Endothelial cell of hepatic sinusoid (primary cell): ENCODE results near the gene EIF4E3.

Experiments used
- in situ Hi-C: cut with HindIII; loops from 2 replicates; pipeline ENCODE4 v1.10.0; 2017; ENCODE audit warnings: low sequenced_read_pairs

EIF4E3 gene

DNA sequence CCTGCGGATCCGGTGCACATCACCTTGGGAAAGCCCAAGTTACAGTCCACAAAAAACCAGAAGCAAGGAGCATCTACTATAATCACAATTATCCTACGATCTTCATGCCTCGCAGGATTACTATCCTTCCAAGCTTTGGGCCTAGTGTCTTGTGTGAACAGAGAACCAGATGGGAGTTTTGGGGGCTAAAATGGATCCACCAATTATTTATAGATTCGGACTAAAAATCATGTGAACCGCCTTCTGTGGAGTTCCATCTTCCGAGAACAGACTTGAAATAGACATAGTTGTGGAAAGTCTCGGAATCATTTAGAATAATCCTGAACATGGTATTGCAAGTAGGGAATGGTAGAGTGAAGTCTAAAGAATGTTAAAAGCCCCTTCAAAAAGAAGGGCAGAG, 70.1 kb downstream of the EIF4E3 start:
- in situ Hi-C loops, result no loop called here

DNA sequence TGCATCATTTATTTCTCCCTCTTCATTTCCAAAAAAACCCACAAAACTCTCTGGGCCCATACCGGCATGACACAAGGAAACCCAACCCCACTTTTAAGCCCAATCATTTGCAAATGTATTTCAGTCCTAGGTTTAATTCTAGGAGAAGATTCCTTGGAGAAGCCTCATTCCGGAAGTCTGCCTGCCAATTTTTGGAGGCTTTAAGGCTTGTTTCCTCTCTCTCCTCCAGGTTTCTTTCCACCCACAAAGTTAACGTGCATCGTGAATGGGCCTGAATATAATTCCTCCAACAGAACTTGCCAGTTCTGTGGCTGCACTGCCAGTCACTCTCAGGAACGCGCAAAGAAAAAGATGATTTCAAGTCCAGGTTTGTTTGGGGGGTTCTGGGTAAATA, 71.8 kb downstream of the EIF4E3 start:
- in situ Hi-C loops, result no loop called here

DNA sequence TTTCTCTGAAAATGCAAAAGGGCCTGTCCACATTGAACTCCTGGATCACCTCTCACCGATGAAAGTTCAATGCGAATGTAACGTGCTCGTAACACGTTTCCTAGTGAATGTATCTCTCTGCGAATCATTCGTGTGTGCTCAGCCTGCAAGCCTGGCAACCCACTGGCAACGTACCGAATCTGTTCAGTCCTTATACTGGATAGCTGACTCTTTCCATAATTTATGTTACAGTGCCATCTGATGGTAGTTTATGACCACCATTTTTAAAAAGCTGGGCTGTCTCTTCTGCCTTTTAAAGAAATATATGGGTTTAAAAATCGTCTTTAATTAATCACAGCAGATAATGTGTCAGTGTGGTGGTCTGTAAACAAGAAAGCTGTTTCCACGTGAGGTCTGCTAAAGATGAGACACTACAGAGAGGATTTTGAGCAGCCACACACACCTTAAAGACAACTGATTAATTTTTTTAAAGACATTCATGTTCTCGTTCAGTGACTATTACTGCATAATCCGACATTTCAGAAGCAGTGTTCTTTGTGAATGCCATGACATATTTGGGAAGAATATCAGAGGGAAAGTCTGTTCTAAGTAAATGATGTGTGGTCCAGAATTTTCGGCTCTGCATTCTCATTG, 72.3 kb downstream of the EIF4E3 start:
- in situ Hi-C loops, result no loop called here

DNA sequence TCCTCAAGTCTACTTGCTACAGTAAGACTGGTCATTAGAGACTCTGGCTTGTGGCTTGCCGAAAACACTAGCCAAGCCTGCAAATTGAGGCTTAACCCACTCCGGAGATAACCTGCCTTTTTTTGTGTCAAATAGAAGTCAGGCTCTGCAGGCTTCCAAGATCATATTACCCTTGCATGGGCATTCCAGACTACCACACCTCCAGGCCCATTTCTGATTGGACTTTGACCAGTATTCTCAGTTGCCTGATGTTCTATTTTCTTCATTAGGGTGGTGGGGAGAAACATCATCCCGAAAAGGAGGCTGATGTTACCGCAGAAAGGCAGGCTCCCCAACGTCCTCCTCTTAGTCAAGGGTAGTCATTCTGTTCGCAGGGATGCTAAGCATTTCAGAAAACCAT, 73.6 kb downstream of the EIF4E3 start:
- in situ Hi-C loops, result no loop called here

DNA sequence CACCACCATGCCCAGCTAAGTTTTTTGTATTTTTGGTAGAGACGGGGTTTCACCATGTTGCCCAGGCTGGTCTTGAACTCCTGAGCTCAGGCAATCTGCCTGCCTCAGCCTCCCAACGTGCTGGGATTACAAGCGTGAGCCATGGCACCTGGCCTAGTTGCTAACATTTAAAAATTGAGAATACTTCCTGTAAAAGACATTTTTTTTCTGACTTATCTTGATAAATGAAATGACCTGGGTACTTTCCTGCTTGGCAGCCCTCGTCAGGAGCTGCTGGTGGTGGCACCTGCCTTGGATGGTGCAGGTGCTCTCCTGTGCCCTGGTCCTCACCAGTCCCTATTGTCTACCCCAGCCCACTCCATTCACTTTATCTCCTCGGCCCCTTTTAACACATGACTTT, 74.8 kb downstream of the EIF4E3 start:
- in situ Hi-C loops, result no loop called here

DNA sequence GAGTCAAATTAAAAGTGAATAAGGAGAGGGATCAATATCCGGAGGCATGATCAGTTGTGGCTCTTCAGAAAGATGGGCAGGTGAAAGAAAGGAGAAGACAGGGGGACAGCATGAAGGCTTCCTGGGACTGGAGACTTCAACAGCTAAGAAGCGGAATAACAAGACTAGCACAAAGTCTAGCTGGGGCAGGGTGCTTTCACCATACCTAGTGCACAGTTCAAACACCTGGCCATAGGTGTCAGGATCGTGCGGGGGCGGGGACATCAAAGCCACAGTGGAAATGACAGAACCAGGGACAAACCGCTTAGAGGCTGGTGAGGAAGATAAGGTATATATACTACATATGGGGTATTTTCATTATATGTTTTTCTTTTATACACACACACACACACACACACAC, 75.4 kb downstream of the EIF4E3 start:
- in situ Hi-C loops, result loop anchor here (5.0 kb wide), 1 partner anchor 43 kb away; no protein-coding TSS in a partner anchor

DNA sequence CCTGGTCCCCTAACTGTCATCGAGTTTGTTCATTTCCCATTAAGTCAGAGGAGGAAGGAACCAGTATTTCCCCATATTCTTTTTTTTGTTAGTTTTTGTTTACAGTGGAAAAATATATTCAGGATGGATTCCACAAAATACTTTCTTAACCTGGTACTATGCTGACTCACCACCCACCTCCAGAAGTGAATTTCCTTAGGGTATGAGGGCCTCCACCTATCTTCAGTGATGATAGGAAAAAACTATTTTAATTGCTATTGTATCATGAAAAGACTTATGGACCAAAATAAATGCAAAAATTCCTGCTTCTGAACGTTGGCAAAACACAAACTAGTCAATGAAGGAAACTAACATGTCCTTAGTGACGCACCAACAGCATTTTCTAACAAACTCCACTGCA, 77.5 kb downstream of the EIF4E3 start:
- in situ Hi-C loops, result loop anchor here (5.0 kb wide), 1 partner anchor 45 kb away; no protein-coding TSS in a partner anchor

DNA sequence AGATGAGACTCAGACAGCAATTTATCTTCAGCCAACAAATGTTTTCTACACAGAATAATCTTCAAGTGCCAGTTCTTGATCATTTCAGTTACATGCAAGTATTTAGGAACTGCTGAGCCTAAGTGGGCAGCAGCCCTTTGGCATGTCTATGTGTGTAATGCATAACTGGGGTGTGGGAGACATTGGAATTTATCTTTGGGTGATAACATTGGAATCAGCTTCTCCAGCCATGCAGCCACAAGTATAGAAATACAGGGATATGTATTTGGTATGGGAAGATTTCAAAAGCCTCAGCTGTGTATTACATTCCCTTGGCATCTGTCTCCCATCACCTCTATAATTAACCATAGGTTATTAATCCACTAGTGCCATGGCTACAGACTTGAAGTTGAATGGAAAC, 78.2 kb downstream of the EIF4E3 start:
- in situ Hi-C loops, result loop anchor here (5.0 kb wide), 1 partner anchor 45 kb away; no protein-coding TSS in a partner anchor

DNA sequence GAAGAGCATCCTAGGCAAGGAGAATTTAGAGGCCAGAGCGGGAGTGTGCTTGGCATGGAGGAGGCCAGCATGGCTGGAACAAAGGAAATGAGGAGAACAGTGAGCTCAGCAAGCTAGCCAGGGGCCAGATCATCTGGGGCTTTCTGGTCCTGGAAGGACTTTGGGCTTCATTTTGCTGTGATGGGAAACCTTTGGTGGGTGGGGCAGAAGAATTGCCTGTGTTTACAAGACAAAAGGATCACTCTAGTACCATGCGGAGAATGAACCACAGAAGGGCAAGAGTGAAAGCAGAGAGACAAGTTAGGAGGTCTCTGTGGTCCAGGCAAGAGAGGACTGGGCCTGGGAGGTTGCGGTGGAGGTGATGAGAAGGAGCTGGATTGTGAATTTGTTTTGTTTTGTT, 80.1 kb downstream of the EIF4E3 start:
- in situ Hi-C loops, result loop anchor here (5.0 kb wide), 1 partner anchor 47 kb away; no protein-coding TSS in a partner anchor

DNA sequence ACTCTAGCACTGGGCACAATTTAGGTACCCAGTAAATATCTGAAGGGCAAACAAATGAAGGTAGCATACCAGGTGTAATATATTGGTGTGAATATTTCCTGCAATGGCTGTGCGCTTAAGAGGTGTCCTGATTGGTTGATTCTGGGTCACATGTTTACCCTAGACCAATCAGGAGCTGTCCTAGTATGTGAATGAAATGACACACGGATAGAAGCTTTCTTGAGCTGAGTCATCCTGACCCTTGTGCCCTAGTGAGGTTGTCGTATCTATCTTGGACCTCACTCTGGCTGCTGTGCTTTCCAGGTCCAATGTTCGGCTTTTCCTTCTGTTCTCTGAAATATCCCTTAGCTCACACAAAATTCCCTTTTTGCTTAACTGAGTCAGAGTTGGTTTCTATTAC, 83.5 kb downstream of the EIF4E3 start:
- in situ Hi-C loops, result no loop called here

DNA sequence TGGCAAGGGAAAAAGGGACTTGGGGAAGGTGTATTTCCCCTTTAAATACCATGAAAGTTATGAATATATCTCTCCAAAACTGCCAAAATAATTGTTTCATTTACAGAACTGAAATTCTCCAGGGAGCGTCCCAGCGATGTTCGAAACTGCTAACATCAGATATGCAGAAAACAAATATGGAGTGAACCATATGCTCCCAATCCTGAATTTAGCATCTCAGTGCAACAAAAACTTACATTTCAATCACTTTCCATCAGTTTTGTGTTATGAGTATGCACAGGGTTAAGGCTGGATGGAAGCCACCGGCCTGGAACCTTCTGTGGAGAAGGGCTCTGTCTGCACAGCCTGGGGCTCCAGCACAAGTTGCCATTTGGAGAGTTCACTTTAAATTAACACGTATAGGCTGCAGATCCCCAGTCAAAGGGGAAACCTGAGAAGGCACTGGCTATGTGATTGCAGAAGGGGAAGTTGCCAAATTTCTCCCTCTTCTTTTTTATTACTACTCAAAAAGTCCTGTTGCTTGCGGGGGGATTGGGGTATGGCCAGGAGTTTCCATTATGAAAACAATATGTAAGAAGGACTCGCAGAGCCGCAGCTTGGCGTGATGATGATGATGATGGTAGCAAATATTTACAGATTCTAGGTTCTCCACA, 84.7 kb downstream of the EIF4E3 start:
- in situ Hi-C loops, result no loop called here

DNA sequence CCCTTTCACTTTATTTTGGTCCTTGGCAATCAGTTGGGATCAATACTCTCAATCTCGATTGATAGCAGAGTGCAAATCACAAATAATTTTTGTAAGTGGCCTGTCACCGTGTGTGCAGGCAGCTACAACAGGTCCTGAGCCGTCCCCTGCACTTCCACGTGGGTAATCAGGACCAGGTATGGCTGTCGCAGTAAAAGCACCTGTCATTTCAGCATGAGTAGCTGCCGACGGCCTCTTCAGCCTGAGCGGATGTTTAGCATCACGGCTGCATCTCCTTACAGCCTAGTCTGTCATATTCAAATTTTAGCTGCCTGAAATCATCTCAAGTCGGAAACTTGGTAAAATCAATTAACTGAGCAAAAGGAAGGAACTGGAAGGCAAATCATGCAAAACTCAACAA, 88.7 kb downstream of the EIF4E3 start:
- in situ Hi-C loops, result no loop called here

DNA sequence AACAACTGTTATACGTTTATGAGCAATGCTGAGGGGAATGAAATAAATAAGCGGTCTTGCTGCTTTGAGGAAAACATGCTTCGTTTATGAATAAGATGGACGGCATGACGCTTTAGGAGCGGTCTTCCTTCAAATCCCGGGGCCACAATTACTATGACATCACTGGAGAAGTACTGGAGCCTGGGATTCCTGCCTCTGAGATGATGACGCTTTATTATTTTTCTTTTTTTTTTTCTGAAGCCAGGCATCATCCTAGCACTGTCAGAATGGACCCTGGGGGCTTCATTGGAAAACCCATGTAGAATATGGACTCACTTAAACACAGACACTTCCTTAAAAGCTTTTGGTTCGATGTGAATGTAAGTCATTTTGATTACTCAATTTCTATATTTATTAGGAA, 89.2 kb downstream of the EIF4E3 start:
- in situ Hi-C loops, result no loop called here

DNA sequence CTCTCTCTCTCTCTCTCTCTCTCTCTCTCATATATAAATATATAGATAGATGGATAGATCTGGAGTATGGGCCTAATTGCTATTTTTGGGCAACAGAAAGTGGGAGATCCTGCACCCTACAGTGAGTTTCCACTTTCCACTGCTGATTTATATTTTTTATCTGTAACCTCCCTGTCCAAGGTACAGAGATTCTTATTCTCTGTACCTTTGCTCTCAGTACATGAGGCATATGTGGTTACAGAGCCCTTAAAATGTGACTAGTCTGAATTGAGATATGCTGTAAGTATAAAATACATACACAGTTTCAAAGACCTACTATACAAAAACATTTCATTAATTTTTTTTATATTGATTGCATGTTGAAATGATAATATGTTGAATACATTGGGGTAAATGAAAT, 90.5 kb downstream of the EIF4E3 start:
- in situ Hi-C loops, result no loop called here

DNA sequence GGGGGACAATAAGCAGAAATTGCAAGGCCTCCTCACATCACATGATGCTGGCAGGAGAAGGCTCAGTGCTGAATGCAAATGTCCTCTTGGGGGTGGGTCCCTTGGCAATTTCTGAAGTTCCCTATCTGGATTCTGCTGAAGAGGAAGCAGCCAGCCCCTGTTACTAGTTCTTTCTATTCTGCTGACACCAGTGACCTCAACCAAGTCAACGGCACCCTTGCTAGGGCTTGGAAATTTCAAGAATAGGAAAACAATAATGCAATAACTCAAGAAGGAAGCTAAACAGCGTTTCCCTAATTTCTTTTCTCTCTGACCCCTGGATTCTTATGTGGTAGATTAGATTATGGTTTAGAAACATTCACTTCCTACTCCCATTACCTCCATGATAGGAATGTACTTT, 95.5 kb downstream of the EIF4E3 start:
- in situ Hi-C loops, result no loop called here

DNA sequence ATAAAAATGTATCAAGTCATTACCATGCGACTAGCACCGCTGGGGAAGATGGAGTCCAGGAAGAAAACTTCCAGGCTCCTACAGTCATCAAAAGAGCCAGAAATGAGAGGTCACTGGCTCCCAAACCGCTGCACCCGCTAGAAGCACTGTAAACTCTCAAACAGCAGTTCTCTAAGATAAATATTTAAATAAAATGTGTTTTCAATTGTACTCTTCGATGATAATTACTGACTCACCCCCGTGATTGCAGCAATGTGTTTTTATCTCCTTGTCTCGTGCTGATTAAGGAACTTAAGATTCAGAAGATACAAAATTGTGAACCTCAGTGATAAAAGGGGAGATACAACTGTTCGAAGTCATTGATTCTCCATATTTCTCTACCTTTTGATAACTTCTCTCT, 95.9 kb downstream of the EIF4E3 start:
- in situ Hi-C loops, result no loop called here

DNA sequence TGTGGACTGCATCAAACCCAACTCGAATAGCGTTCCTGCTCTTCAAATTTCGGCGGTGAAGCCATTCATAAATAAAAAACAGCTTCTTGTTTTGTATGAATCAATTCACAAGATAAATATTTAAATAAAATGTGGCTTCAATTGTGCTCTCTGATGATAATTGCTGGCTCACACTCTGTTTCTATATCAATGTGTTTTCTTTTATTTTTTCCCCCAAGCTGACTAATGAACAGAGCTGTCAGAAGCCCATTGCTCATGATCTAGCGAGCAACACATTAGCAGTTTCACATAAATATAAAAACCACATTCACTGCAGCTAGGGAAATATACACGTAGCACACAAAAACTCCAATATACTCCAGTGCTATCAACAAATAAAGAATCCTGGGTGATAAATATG, 96.7 kb downstream of the EIF4E3 start:
- in situ Hi-C loops, result no loop called here

DNA sequence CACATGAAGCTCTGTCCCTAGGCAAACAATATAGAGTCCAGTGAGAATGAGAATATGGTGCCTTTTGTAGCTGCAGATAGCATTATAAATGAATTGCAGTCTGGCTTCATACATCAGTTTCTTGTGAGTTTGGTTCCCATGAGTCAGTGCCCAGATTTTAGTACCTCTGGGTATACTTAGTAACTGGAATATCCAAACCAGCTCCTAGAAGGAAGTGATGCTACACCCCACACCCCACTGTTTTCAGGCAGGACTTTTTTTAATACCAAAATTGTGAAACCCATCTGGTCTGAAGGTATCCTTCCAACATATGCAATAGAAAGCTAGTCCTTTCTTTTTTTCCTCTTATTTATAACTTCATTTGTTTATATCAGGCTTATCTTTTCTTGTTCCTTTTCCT, 99.5 kb downstream of the EIF4E3 start:
- in situ Hi-C loops, result no loop called here
